ENCODE results near the gene DAZAP2.

DNA sequence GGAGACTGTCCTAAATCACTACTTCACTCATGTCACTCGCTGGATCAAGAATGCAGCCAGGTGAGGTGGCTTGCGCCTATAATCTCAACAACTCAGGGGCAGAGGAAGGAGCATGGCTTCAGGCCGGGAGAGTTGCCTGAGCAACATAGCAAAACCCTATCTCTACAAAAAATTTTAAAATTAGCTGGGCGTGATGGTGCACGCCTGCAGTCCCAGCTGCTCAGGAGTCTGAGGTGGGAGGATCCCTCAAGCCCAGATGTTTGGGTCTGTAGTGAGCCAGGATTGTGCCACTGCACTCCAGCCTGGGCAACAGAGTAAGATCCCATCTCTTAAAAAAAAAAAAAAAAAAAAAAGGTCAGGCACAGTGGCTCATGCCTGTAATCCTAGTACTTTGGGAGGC lies 25.7 kb downstream of the DAZAP2 start:
- TF ChIP-seq, protein P1, sequence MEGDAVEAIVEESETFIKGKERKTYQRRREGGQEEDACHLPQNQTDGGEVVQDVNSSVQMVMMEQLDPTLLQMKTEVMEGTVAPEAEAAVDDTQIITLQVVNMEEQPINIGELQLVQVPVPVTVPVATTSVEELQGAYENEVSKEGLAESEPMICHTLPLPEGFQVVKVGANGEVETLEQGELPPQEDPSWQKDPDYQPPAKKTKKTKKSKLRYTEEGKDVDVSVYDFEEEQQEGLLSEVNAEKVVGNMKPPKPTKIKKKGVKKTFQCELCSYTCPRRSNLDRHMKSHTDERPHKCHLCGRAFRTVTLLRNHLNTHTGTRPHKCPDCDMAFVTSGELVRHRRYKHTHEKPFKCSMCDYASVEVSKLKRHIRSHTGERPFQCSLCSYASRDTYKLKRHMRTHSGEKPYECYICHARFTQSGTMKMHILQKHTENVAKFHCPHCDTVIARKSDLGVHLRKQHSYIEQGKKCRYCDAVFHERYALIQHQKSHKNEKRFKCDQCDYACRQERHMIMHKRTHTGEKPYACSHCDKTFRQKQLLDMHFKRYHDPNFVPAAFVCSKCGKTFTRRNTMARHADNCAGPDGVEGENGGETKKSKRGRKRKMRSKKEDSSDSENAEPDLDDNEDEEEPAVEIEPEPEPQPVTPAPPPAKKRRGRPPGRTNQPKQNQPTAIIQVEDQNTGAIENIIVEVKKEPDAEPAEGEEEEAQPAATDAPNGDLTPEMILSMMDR (IDR thresholded peaks at IDR 0.05; ENCODE audit: poor library complexity) = no peak
- TF ChIP-seq EZH2 (IDR thresholded peaks at IDR 0.05; ENCODE audit: borderline replicate concordance) (no peak), EZH2phosphoT487 (IDR thresholded peaks at IDR 0.05; ENCODE audit: low read depth, severe bottlenecking, unreplicated experiment) (no peak)

All from hepatocyte (in vitro differentiated cells).